ENCODE results near the gene CRIM1. TPM values are rescaled to one million over a fixed set of nuclear protein-coding genes. Genes with fewer than 3 reads are reported as not detected.

Gene CRIM1
- total RNA-seq, 4 donors from 2014 or later: 140 to 429 (median 201) TPM

DNA sequence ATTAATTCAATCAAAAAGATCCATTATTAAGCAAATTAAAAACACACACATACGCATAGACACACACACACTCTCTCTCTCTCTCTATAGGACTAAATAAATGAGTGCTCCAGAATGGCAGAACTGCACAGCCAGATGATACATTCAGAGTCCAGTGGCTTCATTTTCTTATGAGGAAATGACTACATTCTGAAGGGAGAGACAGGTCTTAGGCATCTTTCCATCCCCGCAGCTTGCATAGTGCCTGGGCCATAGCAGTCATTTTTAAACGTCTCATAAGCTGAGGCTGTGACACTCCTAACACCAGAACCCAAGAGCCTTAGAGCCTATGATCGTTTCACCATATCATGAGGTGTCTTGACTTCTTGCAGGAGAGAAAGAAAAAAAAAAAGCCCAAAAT, 211.3 kb downstream of the CRIM1 start:
- no peak overlapping the region for H3K27ac ChIP-seq (replicated peaks in 1 of 4)

DNA sequence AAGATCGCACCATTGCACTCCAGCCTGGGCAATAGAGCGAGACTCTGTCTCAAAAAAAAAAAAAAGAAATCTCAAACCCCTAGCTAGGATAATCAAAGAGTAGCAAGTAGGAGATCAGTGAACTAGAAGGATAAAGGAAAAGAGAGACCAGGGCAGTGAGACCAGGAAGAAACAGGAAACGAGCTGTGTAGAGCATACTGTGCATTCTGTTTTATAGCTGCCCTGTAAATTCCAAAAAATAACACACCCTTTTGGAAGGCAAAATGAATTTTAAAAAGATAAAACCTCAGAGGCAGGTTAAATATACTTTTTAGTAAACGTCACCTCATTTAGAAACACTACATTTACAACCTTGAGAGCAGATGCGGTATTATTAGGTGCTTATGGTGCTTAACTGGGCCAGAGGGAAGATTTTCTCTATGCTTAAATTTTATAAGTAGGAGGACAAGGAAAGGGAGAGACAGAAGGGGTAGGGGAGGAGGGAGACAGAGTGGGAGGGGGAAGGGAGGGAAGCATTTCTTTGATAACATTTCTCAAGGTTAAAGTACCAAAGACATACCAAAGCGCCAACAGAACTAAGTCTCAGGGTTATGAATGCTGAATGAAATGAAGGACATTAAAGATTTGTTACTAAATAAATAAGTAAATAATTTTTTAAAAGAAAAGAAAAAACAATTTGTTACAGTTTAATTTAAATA, 212.3 kb downstream of the CRIM1 start:
- Histone ChIP-seq H3K27me3 (no peaks in the 10 kb centered on the region), H3K27ac (replicated peaks in 1 of 4) (no peak overlapping the region), H3K4me1 (peaks cover 7 to 28% (median 15%) of the 10 kb centered on the region in 4 donors), H3K9me3 (no peaks in the 10 kb centered on the region), H3K4me3 (no peak overlapping the region), H3K36me3 (peaks cover 0 to 24% (median 8%) of the 10 kb centered on the region in 4 donors)
- no peak for DNase-seq (ENCODE audit: extremely low spot score)
- intact Hi-C loops (cut with DNase I): no loop called here
- 94% methylated on average over 6 of the region's 6 CpGs for WGBS
- TF ChIP-seq EP300 (IDR thresholded peaks at IDR 0.05) (no peak), POLR2AphosphoS5 (IDR thresholded peaks at IDR 0.05) (no peak), POLR2A (IDR thresholded peaks at IDR 0.05; ENCODE audit: low read depth) (no peak)

More for the DNA sequence above, 211.3 kb downstream of the CRIM1 start:
- intact Hi-C loops (cut with DNase I): no loop called here
- Histone ChIP-seq H3K36me3 (peaks cover 0 to 24% (median 8%) of the 10 kb centered on the region in 4 donors), H3K27me3 (no peaks in the 10 kb centered on the region), H3K9me3 (no peaks in the 10 kb centered on the region), H3K4me1 (peaks cover 10 to 23% (median 12%) of the 10 kb centered on the region in 4 donors), H3K4me3 (no peak overlapping the region)
- TF ChIP-seq, protein P1, sequence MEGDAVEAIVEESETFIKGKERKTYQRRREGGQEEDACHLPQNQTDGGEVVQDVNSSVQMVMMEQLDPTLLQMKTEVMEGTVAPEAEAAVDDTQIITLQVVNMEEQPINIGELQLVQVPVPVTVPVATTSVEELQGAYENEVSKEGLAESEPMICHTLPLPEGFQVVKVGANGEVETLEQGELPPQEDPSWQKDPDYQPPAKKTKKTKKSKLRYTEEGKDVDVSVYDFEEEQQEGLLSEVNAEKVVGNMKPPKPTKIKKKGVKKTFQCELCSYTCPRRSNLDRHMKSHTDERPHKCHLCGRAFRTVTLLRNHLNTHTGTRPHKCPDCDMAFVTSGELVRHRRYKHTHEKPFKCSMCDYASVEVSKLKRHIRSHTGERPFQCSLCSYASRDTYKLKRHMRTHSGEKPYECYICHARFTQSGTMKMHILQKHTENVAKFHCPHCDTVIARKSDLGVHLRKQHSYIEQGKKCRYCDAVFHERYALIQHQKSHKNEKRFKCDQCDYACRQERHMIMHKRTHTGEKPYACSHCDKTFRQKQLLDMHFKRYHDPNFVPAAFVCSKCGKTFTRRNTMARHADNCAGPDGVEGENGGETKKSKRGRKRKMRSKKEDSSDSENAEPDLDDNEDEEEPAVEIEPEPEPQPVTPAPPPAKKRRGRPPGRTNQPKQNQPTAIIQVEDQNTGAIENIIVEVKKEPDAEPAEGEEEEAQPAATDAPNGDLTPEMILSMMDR (IDR thresholded peaks at IDR 0.05): no peak
- TF ChIP-seq POLR2A (IDR thresholded peaks at IDR 0.05; ENCODE audit: low read depth) (no peak), POLR2AphosphoS5 (IDR thresholded peaks at IDR 0.05) (no peak)
- no peak for DNase-seq (ENCODE audit: extremely low spot score)
- WGBS: 94% methylated on average over 4 of the region's 4 CpGs

DNA sequence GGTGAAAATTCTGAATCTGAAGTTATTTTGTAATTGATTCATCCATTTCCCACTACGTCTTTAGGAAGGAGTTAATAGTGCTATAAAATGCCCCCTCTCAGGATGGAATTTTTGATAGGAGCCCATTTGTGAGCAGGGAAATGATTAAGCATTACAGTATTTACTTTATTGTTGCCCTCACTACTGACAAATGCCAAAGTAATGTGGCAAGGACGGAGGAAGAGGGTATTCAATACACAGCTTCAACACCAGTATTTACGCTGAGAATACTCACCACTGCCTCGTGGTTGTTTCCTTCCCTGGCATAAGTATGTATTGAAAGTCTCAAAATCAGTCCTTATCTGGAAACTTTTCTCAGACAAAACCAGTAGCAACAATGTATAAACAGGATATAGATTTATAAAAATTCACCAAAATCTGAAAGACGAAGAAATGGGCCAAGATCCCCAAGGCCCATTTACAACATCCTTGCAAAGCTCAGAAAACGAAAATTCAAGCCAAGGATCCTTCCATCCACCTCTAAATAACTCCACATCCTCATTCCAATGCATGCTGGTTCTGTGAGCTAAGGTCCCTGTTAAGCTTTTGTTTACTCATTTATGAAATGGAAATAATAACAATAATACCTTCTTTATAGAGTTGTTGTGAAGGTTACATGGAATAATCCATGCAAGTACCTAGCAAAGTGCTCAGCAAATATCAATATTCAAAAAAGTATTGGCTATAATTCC, 213.1 kb downstream of the CRIM1 start:
- TF ChIP-seq, protein P1 (IDR thresholded peaks at IDR 0.05): no peak
- no peak for TF ChIP-seq EP300 (IDR thresholded peaks at IDR 0.05)
- no peak for TF ChIP-seq POLR2A (IDR thresholded peaks at IDR 0.05; ENCODE audit: low read depth)
- no peak for TF ChIP-seq POLR2AphosphoS5 (IDR thresholded peaks at IDR 0.05)
- Histone ChIP-seq H3K9me3 (no peaks in the 10 kb centered on the region), H3K36me3 (peaks cover 0 to 24% (median 8%) of the 10 kb centered on the region in 4 donors), H3K4me3 (no peak overlapping the region), H3K4me1 (peaks cover 0 to 20% (median 12%) of the 10 kb centered on the region in 4 donors), H3K27ac (replicated peaks in 1 of 4) (peak overlapping the region in 2 of 4 donors; percentile 10 to 14), H3K27me3 (no peaks in the 10 kb centered on the region)
- DNase-seq (ENCODE audit: extremely low spot score): no peak
- WGBS: 69% methylated on average over 6 of the region's 6 CpGs
- intact Hi-C loops (cut with DNase I): no loop called here

DNA sequence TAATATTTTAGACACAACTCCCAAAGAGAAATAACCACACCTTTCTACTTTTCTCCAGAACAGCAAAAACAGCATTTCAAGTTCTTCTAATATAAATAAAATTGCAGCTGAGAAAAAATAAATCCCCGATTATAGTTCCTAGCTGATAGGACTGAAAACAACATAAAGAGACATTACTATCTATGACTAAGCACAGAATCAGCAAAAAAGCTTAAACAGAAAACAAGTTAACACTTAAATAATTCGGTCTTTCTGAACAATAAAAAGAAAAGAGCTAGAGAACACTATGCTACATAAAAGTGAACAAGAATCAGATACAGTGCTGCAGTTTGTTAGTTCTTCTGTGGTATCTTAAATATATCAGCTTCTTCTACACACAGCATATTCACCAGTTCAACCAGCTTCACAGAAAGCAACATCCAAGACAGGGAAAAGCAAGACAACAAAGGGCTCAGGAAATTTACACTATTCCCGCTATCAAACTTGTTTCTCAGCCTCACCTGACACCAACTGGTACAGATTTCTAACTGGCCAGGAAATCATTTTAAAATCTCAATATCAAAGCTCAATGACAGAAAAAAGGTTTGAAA, 213.8 kb downstream of the CRIM1 start:
- WGBS: 86% methylated on average over 3 of the region's 3 CpGs
- DNase-seq (ENCODE audit: extremely low spot score): no peak
- intact Hi-C loops (cut with DNase I): no loop called here

More for the DNA sequence above, 213.8 kb downstream of the CRIM1 start:
- TF ChIP-seq POLR2A (IDR thresholded peaks at IDR 0.05; ENCODE audit: low read depth): no peak
- no peak for TF ChIP-seq EP300 (IDR thresholded peaks at IDR 0.05)
- TF ChIP-seq POLR2AphosphoS5 (IDR thresholded peaks at IDR 0.05): no peak
- TF ChIP-seq, protein P1 (IDR thresholded peaks at IDR 0.05): no peak
- peaks cover 0 to 24% (median 8%) of the 10 kb centered on the region in 4 donors for H3K36me3 ChIP-seq
- no peak overlapping the region for H3K4me3 ChIP-seq
- no peaks in the 10 kb centered on the region for H3K27me3 ChIP-seq
- H3K27ac ChIP-seq (replicated peaks in 1 of 4): no peak overlapping the region
- H3K9me3 ChIP-seq: no peaks in the 10 kb centered on the region
- peaks cover 0 to 20% (median 11%) of the 10 kb centered on the region in 4 donors for H3K4me1 ChIP-seq
